ENCODE data around the gene GDAP2.

GRCh38 chr1:117886101-117886795, 43.2 kb downstream of the GDAP2 start:
- TF ChIP-seq POLR2A (IDR thresholded peaks at IDR 0.05) (no peak), CTCF (IDR thresholded peaks at IDR 0.05) (no peak), EP300 (IDR thresholded peaks at IDR 0.05) (no peak)

Data from sigmoid colon (tissue), 4 donors.